ENCODE results near the gene PRELID3B.
"Not testable (repeated sequence)": the region's sequence is repeated elsewhere in the genome, so short reads cannot be mapped to it uniquely, and the experiment has no call there.

Gene PRELID3B

GRCh38 chr20:59025086-59025485, 17.5 kb downstream of the PRELID3B start:
- no peak for DNase-seq

- DNase-seq, result no peak
Measured at GRCh38 chr20:59024111-59024530, 18.5 kb downstream of the PRELID3B start.

- DNase-seq, result no peak
Measured at GRCh38 chr20:59023616-59024015, 19.0 kb downstream of the PRELID3B start.

GRCh38 chr20:59022754-59023153, 19.8 kb downstream of the PRELID3B start:
- no peak for DNase-seq

- DNase-seq, result peak; percentile 72
Measured at GRCh38 chr20:59020938-59021551, 21.5 kb downstream of the PRELID3B start.

- no peak for DNase-seq
Measured at GRCh38 chr20:59019217-59019616, 23.4 kb downstream of the PRELID3B start, which contains the start of gene TUBB1. Gene TUBB1 (plus strand): TSS chr20:59019429. CDS start chr20:59019523, 94 bp downstream.

GRCh38 chr20:59018817-59019216, 23.8 kb downstream of the PRELID3B start:
- DNase-seq, result no peak

GRCh38 chr20:59017493-59018231, 24.9 kb downstream of the PRELID3B start:
- no peak for DNase-seq

- DNase-seq, result no peak
Measured at GRCh38 chr20:59016795-59017492, 25.6 kb downstream of the PRELID3B start.

GRCh38 chr20:59015812-59016711, 26.5 kb downstream of the PRELID3B start:
- peak; percentile 55 for DNase-seq

GRCh38 chr20:59015411-59015810, 27.2 kb downstream of the PRELID3B start:
- DNase-seq, result peak; percentile 41

- peak; percentile 45 for DNase-seq
Measured at GRCh38 chr20:59014680-59015389, 27.8 kb downstream of the PRELID3B start.

GRCh38 chr20:59013959-59014608, 28.5 kb downstream of the PRELID3B start:
- DNase-seq, result peak; percentile 53

- DNase-seq, result peak; percentile 45
Measured at GRCh38 chr20:59013031-59013951, 29.3 kb downstream of the PRELID3B start.

GRCh38 chr20:59011874-59012157, 30.8 kb downstream of the PRELID3B start:
- not testable (repeated sequence) for DNase-seq

- DNase-seq, result peak; percentile 94
Measured at GRCh38 chr20:59010995-59011873, 31.4 kb downstream of the PRELID3B start.

GRCh38 chr20:59010321-59010994, 32.1 kb downstream of the PRELID3B start:
- peak; percentile 74 for DNase-seq

GRCh38 chr20:59008715-59009336, 33.8 kb downstream of the PRELID3B start:
- DNase-seq, result peak; percentile 47
